Stimulated activated CD8-positive, alpha-beta memory T cell treated with anti-CD3 and anti-CD28 coated beads, Interleukin-15, amount 100 ng/mL, for 4 hours (primary cell): ENCODE measurements around the gene SKOR2.
"Not testable (repeated sequence)": the region's sequence is repeated elsewhere in the genome, so short reads cannot be mapped to it uniquely, and the experiment has no call there.

Experiments
- DNase-seq, 2 donors: peaks; one replicate each; pipeline ENCODE4 v3.0.0-alpha.2; 2020; ENCODE audit warnings: low read depth in 2 of 2

The SKOR2 gene

GRCh38 chr18:47191961-47192360, 59.5 kb downstream of the SKOR2 start:
- no peak for DNase-seq

- DNase-seq: no peak
Observed at GRCh38 chr18:47187721-47188120, 63.7 kb downstream of the SKOR2 start.

DNA sequence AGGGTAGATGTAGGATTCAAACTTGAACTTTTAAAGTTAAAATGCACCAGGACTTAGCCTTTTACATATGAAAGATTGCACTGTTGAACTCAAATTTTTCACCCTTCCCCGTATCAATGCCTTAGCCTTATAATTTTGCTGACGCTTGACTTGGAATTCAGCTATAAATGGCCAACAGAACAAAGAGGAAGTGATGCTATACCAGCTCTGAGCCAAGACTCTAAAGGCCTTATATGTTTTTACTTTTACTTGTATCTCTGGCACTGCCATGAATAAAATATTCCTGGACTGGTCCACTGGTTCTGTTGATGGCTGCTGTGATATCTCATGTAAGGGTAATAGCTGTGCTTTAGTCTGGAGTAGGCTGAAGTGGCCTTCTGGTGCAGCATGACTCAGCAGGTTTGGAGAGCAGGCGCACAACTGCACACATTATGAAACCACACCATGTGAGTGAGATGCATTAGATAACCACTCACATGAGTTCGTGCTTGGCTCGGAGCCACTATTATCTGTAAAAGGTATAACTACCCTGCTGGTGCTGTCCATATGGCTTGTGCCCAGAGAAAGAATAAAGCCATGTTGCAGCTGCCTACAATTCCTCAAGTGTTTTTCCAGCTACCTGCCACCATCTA, 66.9 kb downstream of the SKOR2 start:
- DNase-seq: no peak

DNA sequence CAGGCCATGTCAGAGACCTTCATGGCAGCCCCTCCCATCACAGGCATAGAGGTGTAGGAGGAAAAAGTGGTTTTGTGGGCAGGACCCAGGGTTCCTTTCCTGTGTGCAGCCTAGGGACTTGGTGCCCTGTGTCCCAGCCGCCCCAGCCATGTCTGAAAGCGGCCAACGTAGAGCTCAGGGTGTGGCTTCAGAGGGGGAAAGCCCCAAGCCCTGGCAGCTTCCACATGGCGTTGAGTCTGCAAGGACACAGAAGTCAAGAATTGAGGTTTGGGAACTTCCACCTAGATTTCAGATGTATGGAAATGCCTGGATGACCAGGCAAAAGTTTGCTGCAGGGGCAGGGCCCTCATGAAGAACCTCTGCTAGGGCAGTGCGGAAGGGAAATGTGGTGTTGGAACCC, 69.3 kb downstream of the SKOR2 start:
- not testable (repeated sequence) for DNase-seq

DNA sequence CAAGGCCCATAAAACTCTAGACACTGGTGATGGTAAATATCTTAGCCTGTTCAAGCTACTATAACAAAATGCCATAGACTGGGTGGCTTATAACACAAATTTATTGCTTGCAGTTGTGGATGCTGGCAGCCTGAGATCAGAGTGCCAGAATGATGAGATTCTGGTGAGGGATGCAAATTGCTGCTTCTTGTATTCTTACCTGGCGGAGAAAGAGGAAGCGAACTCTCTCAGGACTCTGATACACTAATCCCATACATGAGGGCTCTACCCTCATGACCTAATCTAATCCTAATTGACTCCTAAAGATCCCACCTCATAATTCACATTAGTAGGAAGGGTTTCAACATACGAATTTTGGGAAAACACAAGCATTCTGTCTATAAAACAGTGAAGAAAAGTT, 70.7 kb downstream of the SKOR2 start:
- no peak for DNase-seq

- DNase-seq: no peak
Observed at GRCh38 chr18:47179520-47179919, 71.9 kb downstream of the SKOR2 start.

DNA sequence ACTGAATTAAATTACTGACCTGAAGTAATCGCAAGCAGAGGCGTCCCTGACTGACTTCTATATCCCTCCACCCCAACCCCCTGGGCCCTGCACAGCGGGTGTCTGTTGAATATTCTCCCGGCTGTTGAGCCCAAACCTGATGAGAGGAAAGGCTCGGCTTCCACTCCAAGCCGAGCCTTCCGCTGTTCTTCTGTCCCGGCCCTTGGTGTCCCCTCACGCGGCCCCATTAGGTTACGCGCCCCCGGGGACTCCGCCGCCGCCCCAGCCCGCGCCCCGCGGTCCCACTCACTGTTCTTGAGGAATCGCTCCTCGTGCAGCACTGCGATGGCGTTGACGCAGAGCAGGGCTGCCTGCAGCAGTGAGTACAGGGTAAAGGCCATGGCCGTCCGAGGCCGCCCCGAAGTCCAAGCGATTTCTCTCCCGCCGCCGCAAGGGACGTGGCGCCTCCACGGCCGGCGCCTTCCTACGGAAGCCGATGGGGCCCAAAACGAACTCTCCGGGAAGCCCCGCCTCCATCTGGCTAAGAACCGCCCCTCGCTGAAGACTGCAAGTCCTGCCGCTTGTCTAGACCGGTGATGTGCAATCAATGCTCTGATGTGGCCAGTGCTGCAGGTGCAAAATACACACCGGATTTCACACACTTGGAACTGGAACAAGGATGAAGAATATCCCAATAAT, 75.4 kb downstream of the SKOR2 start, which contains the start of gene IER3IP1:
Gene IER3IP1 (minus strand): TSS at position 467 of the 678 bp plus-strand sequence. CDS start 87 bp downstream, at position 380.
- DNase-seq: peak; percentile 71 to 79

DNA sequence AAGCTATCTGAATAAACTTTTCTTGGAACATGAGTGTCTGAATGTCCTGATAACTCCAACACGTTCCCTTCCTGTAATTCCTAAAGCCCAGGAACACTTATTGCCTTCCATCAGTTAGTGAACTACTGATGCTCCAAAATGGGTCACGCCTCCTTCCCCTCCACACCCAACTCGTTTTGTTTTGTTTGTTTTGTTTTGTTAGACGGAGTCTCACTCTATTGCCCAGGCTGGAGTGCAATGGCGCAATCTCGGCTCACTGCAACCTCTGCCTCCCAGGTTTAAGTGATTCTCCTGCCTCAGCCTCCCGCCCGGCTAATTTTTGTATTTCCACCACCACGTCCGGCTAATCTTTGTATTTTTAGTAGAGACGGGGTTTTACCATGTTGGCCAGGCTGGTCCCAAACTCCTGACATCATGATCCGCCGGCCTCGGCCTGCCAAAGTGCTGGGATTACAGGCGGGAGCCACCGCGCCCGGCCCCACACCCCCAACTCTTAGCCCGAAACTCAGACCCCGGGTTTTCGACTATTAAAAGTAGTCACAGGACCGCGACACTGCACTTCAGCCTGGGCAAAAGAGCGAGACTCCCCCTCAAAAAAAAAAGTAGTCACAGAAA, 76.1 kb downstream of the SKOR2 start:
- DNase-seq: no peak

GRCh38 chr18:47174545-47175116, 76.8 kb downstream of the SKOR2 start:
- DNase-seq: no peak

DNA sequence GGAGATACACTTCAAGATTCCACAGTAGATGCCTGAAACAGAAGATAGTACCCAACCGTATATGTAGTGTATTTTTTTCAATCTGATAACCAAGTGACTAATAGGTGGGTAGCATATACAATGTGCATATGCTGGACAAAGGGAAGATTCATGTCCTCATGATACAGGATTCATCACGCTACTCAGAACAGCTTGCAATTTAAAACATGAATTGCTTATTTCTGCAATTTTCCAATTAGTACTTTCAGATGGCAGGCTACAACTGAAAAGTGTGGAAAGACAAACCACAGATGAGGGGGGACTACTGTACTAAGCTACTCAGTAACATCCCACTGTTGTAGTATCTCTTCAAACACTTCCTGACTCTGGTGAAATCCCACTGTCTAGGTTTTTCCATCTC, 79.0 kb downstream of the SKOR2 start:
- no peak for DNase-seq

- no peak for DNase-seq
Observed at GRCh38 chr18:47168913-47169312, 82.5 kb downstream of the SKOR2 start.

- no peak for DNase-seq
Observed at GRCh38 chr18:47168509-47168908, 83.0 kb downstream of the SKOR2 start.

GRCh38 chr18:47166294-47166693, 85.2 kb downstream of the SKOR2 start:
- no peak for DNase-seq

DNA sequence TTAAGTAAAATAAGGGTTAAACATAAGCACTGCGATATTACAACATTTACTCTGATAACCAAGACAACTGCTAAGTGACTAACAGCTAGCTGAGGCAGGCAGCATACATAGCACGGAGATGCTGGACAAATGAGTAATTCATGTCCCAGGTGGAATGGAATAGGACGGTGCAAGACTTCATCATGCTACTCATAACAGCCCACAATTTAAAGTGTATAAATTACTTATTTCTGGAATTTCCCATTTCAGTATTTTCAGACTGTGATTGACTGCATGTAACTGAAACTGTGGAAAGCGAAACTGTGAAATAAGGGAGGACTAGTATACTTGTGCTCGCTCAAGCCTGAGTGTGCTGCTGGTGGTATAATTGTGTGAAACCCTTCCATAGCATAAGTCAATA, 88.2 kb downstream of the SKOR2 start:
- DNase-seq: no peak

- no peak for DNase-seq
Observed at GRCh38 chr18:47160256-47160655, 91.2 kb downstream of the SKOR2 start.

DNA sequence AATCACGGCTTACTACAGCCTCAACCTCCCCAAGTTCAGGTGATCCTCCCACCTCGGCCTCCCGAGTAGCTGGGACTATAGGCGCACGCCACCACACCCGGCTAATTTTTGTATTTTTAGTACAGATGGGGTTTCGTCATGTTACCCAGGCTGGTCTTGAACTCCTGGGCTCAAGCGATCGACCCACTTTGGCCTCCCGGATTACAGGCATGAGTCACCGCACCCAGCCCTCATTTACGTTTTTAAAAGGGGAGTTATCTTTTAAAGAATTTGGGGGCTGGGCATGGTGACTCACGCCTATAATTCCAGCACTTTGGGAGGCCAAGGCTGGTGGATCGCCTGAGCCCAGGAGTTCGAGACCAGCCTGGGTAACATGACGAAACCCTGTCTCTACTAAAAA, 93.1 kb downstream of the SKOR2 start:
- DNase-seq: not testable (repeated sequence)
